ENCODE measurements around the gene NPFFR1. TPM values are rescaled to one million over a fixed set of nuclear protein-coding genes. Genes with fewer than 3 reads are reported as not detected.

The NPFFR1 gene
- total RNA-seq, 1 donor from 2014 or later = 1.0 TPM

DNA sequence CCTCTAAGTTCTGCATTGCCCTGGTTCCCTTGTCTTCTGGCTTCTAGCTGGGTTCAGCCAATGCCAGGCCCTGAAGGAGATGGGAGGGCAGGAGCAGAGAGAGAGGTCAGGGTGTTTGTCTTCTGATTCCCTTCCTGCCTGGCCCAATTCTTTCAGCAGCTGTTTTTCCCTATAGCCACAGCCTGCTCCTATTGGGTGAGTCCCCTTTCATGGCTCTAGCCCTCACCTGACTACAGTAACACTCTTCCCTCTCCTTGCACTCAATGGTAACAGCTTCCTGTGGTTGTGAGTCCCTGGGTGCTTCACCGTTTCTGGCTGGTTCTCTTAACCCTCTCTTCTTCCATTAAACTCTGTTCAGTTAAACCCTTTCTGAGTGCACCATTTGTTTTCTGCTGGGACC is 17.1 kb downstream of the NPFFR1 start:
- DNase-seq = no peak
- H3K9me3 ChIP-seq = no peaks in the 10 kb centered on the region
- H3K27ac ChIP-seq = no peak overlapping the region
- H3K4me1 ChIP-seq = no peaks in the 10 kb centered on the region
- intact Hi-C loops (cut with DNase I) = no loop called here
- H3K4me3 ChIP-seq = no peak overlapping the region
- no peak for ATAC-seq
- H3K36me3 ChIP-seq = no peaks in the 10 kb centered on the region
- TF ChIP-seq, protein P1, sequence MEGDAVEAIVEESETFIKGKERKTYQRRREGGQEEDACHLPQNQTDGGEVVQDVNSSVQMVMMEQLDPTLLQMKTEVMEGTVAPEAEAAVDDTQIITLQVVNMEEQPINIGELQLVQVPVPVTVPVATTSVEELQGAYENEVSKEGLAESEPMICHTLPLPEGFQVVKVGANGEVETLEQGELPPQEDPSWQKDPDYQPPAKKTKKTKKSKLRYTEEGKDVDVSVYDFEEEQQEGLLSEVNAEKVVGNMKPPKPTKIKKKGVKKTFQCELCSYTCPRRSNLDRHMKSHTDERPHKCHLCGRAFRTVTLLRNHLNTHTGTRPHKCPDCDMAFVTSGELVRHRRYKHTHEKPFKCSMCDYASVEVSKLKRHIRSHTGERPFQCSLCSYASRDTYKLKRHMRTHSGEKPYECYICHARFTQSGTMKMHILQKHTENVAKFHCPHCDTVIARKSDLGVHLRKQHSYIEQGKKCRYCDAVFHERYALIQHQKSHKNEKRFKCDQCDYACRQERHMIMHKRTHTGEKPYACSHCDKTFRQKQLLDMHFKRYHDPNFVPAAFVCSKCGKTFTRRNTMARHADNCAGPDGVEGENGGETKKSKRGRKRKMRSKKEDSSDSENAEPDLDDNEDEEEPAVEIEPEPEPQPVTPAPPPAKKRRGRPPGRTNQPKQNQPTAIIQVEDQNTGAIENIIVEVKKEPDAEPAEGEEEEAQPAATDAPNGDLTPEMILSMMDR (IDR thresholded peaks at IDR 0.05) = no peak
- no peaks in the 10 kb centered on the region for H3K27me3 ChIP-seq (ENCODE audit: low read depth)

DNA sequence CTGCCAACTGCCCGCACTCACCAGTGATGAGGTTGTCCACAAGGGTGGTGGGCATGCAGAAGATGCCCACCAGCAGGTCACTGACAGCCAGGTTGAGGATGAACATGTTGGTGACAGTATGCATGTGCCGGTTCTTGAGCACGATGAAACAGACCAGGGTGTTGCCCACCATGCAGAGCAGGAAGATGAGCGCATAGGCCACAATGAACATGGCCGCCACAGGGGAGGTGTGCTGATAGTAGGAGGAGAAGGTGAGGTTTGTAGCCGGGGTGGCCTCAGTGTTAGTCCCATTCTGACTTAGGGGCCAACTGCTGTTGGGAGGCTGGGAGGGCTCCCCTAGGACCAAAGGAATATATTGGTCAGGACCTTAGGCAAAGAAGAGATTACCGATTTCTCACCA is 17.7 kb downstream of the NPFFR1 start:
- Histone ChIP-seq H3K27me3 (ENCODE audit: low read depth) (no peaks in the 10 kb centered on the region), H3K27ac (no peak overlapping the region), H3K4me1 (no peaks in the 10 kb centered on the region), H3K36me3 (no peaks in the 10 kb centered on the region), H3K9me3 (no peaks in the 10 kb centered on the region), H3K4me3 (no peak overlapping the region)
- ATAC-seq (no peak), DNase-seq (no peak)
- TF ChIP-seq, protein P1 (IDR thresholded peaks at IDR 0.05) = no peak
- intact Hi-C loops (cut with DNase I) = no loop called here

DNA sequence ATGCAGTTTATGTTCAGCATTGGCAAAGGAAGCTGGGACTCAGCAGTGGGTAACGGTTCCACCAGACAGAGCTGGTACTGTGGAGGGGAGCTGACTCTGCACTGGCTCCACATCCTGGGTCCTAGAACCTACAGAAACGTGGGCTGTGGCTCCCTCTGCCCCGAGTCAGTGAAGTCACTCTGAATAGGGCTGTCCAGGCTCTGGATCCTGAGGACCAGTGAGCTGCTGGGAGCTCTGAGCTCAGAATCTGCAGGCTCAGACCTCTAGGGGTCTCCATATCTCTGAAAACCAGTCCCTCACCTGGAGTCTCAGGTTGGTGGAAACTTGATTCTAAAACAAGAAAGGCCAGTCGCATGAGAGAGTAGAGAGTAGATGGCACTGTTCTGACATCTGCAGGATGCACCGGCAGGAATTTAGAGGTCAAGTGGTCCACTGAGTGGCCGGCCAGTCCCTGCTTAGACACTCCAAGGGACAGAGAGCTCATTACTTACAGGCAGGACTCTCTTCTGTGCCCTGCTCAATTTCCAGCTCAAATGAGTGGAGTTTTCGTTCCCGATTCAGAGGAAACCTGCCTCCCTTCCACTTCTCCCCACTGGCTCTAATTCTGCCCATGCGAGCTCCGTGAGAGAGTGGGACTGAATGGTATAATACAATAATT is 18.6 kb downstream of the NPFFR1 start:
- Histone ChIP-seq H3K9me3 (no peaks in the 10 kb centered on the region), H3K27ac (no peak overlapping the region), H3K36me3 (no peaks in the 10 kb centered on the region), H3K4me1 (no peaks in the 10 kb centered on the region), H3K27me3 (ENCODE audit: low read depth) (no peaks in the 10 kb centered on the region), H3K4me3 (no peak overlapping the region)
- TF ChIP-seq, protein P1 (IDR thresholded peaks at IDR 0.05) = peak; percentile 37
- intact Hi-C loops (cut with DNase I) = no loop called here
- ATAC-seq (peak; percentile 81 to 88), DNase-seq (no peak)

DNA sequence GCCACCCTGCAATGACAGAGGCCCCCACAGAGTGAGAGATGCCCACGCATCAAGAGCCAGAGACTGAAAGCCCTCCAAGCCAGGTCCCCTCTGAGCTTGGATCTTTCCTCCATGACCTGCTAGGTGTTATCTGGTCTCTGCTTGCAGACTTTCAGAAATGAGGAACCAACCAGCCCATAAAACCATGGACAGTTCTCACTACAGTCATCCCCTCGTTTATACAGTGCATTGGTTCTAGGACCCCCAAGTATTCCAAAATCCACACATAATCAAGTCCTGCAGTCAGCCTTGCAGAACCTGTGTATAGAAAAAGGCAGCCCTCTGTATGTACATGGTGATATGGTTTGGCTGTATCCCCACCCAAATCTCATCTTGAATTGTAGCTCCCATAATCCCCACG is 23.1 kb downstream of the NPFFR1 start:
- ATAC-seq = no peak
- H3K27me3 ChIP-seq (ENCODE audit: low read depth) = peaks cover 6% of the 10 kb centered on the region
- DNase-seq = no peak
- intact Hi-C loops (cut with DNase I) = no loop called here
- no peak overlapping the region for H3K27ac ChIP-seq
- no peak overlapping the region for H3K4me3 ChIP-seq
- peaks cover 1% of the 10 kb centered on the region for H3K4me1 ChIP-seq
- no peaks in the 10 kb centered on the region for H3K36me3 ChIP-seq
- H3K9me3 ChIP-seq = no peaks in the 10 kb centered on the region
- TF ChIP-seq, protein P1 (IDR thresholded peaks at IDR 0.05) = no peak

DNA sequence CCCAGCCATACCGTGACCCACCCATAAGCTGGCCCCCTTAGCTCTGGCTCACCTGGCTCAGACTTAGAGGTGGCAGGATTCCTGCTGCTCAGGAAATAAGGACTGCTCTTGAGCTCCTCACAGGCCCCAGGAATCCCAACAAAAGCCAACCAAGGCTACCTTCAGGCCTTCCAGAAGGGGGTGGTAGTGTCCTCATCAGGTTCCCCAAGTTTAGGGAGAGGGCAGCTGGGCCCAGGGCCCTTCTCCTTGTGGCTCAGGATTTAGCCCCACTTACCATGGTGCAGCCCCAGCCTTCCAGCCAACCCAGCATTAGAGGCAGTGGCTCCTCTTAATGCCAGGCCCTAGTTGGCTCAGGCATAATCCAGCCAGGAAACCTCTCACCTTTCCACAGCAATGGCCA is 23.5 kb downstream of the NPFFR1 start:
- TF ChIP-seq, protein P1 (IDR thresholded peaks at IDR 0.05) = no peak
- Histone ChIP-seq H3K27me3 (ENCODE audit: low read depth) (peaks cover 10% of the 10 kb centered on the region), H3K36me3 (no peaks in the 10 kb centered on the region), H3K27ac (no peak overlapping the region), H3K9me3 (no peaks in the 10 kb centered on the region), H3K4me3 (no peak overlapping the region), H3K4me1 (peaks cover 6% of the 10 kb centered on the region)
- intact Hi-C loops (cut with DNase I) = no loop called here
- ATAC-seq (no peak), DNase-seq (no peak)
